Measurements from ENCODE around the gene OR13C5.
"Not testable (repeated sequence)": the region's sequence is repeated elsewhere in the genome, so short reads cannot be mapped to it uniquely, and the experiment has no call there.

OR13C5 gene, protein sequence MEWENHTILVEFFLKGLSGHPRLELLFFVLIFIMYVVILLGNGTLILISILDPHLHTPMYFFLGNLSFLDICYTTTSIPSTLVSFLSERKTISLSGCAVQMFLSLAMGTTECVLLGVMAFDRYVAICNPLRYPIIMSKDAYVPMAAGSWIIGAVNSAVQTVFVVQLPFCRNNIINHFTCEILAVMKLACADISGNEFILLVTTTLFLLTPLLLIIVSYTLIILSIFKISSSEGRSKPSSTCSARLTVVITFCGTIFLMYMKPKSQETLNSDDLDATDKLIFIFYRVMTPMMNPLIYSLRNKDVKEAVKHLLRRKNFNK

DNA sequence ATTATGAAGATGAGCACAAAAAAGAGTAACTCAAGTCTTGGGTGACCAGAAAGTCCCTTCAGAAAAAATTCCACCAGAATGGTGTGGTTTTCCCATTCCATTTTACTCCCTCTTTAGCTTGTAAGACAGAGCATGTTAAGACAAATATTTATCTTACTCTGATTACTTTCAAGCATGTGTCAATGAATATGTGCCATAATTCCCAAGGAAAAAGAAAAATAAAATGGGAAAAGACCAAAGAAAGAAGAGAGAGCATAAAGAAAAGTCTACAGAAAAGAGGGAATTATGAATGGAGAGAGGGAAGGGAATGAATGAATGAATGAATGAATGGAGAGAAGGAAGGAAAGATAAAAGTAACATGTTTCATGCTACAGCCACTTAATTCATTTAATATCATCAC, at the start of gene OR13C5:
Gene OR13C5 (minus strand): TSS at position 101 of the 400 bp plus-strand sequence. CDS start 0 bp downstream, at position 101.
- DNase-seq, result not testable (repeated sequence)

DNA sequence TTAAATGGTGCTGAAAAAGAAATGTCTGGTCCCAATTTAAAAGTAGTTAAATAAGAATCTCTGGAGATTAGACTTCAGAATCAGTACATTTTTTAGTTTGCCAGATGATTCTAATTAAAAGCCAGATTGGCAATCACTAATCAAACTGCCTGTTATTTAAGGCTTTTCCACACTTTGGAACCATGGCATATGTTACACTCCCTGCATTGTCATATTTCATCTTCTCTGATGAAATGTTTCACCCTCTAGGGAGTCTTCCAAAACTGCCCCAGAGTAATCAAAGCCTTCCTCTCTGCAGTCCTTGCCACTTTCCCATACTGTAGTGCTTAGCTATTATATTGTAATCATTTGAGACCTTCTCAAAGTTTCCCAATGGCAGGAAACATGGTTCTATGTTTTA, 36.2 kb upstream of the OR13C5 start:
- DNase-seq, result no peak

- DNase-seq, result no peak
Measured at GRCh38 chr9:104633976-104634520, 34.8 kb upstream of the OR13C5 start.

GRCh38 chr9:104625964-104626363, 26.8 kb upstream of the OR13C5 start:
- not testable (repeated sequence) for DNase-seq

GRCh38 chr9:104618104-104618503, 18.9 kb upstream of the OR13C5 start, which contains the start of gene OR13C9:
Gene OR13C9 (minus strand): TSS chr9:104618204. CDS start chr9:104618204, 0 bp downstream.
- DNase-seq, result no peak

DNA sequence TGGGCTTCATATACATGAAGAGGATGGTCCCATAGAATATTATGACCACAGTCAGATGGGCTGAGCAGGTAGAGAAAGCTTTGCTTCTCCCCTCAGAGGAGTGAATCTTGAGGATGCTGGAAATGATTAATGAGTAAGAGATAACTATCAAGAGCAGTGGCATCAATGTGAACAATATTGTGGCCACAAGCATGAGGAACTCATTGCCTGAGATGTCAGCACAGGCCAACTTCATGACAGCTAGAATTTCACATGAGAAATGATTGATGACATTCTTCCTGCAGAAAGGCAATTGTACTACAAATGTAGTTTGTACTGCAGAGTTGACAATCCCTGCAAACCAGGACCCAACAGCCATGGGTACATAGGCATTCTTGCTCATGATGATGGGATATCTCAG, 18.2 kb upstream of the OR13C5 start:
- no peak for DNase-seq

- no peak for DNase-seq
Measured at GRCh38 chr9:104611213-104611612, 12.0 kb upstream of the OR13C5 start.

- no peak for DNase-seq
Measured at GRCh38 chr9:104608336-104608735, 9.1 kb upstream of the OR13C5 start.

DNA sequence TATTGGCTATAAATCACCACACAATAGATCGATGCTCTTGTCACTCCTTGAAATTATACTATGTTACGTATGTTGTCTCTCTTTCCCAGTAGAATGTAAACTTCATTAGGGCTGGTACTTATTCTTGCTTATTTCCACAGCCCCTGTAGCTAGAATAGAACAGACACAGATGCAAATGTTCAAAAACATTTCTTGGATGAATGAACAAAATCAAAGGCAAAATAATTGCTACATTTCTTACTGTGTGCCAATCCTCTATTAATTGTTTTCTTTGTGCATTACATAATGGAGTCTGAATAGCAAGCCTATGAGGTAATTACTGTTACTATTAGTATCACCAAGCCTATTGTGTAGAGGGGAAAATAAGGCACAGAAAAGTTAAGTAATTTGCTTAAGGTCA, 6.9 kb upstream of the OR13C5 start:
- DNase-seq, result no peak

DNA sequence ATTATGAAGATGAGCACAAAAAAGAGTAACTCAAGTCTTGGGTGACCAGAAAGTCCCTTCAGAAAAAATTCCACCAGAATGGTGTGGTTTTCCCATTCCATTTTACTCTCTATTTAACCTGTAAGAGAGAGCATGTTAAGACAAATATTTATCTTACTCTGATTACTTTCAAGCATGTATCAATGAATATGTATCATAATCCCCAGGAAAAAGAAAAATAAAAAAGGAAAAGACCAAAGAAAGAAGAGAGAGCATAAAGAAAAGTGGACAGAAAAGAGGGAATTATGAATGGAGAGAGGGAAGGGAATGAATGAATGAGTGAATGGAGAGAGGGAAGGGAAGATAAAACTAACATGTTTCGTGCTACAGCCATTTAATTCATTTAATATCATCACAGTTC, 6.3 kb upstream of the OR13C5 start, which contains the start of gene OR13C2:
Gene OR13C2 (minus strand): TSS at position 101 of the 400 bp plus-strand sequence. CDS start 0 bp downstream, at position 101.
- DNase-seq, result not testable (repeated sequence)

DNA sequence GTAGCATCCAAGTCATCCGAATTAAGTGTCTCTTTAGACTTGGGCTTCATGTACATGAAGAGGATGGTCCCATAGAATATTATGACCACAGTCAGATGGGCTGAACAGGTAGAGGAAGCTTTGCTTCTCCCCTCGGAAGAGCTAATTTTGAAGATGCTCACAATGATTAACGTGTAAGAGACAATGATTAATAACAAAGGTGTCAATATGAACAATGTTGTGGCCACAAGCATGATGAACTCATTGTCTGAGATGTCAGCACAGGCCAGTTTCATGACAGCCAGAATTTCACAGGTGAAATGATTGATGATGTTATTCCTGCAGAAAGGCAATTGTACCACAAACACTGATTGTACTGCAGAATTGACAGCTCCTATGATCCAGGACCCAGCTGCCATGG, 5.6 kb upstream of the OR13C5 start:
- no peak for DNase-seq

DNA sequence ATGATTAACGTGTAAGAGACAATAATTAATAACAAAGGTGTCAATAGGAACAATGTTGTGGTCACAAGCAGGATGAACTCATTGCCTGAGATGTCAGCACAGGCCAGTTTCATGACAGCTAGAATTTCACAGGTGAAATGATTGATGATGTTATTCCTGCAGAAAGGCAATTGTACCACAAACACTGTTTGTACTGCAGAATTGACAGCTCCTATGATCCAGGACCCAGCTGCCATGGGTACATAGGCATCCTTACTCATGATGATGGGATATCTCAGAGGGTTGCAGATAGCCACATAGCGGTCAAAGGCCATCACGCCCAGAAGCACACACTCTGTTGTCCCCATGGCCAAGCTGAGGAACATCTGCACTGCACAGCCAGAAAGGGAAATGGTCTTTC, 464 bp downstream of the OR13C5 start:
- DNase-seq, result not testable (repeated sequence)

- no peak for DNase-seq
Measured at GRCh38 chr9:104589626-104590025, 9.6 kb downstream of the OR13C5 start.

- no peak for DNase-seq
Measured at GRCh38 chr9:104586496-104587180, 12.6 kb downstream of the OR13C5 start.

DNA sequence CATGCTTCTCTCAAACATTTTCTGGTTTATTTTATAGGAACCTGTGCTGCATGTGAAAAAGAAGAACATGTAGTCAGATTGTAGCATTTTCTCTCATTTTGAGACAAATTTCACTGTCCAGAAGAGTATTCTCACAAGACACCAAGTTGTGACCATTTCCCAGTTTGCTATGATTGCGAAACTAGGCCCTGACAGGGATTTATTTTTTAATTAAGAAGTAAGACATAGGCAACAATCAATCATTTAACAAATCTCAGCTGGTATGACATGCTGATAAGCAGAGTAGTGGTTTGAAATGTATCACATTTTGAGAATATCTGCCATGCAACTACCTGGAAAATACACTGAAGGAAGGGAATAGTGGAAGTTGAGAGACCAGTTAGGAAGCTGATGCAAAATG, 18.7 kb downstream of the OR13C5 start:
- DNase-seq, result no peak

DNA sequence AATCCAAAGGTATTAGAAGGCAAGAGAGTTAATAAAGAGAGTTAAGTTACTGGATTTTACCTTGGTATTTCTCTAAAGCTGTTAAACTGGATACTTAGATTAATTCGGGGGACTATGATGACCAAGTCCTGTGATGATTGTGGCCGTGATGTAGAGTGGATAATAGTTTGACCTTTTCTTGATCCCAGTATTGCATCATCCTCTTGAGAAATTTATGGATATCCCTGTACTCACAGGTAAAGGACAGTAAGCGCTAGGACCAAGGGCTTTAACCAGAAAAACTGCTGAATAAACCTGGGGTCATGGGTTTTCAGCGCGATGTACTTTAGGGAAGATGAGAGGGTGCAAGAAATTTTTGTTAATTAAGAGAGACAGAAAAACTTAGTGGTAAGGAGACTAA, 21.9 kb downstream of the OR13C5 start:
- no peak for DNase-seq

DNA sequence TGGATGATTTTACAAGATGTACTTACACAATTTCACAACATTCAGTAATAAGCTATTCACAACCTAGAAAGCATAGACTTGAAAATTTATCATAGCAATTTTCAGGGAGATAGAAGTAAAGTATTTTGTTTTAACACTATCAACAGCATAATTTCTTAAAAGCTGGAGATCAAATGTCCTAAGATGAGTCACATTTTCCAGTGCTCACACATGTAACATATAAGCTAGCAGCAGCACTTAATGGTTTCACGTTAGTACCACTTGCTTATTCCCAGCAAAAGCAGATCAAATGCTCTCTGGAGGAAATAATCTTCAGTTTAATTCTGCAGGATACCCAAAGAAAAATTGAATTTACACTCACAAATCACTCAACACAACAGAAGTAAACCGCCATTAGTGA, 23.8 kb downstream of the OR13C5 start:
- no peak for DNase-seq

- no peak for DNase-seq
Measured at GRCh38 chr9:104572612-104573011, 26.6 kb downstream of the OR13C5 start.

GRCh38 chr9:104568868-104569267, 30.3 kb downstream of the OR13C5 start, which contains the start of gene OR13C8:
Gene OR13C8 (plus strand): TSS chr9:104569168. CDS start chr9:104569168, 0 bp downstream.
- no peak for DNase-seq

DNA sequence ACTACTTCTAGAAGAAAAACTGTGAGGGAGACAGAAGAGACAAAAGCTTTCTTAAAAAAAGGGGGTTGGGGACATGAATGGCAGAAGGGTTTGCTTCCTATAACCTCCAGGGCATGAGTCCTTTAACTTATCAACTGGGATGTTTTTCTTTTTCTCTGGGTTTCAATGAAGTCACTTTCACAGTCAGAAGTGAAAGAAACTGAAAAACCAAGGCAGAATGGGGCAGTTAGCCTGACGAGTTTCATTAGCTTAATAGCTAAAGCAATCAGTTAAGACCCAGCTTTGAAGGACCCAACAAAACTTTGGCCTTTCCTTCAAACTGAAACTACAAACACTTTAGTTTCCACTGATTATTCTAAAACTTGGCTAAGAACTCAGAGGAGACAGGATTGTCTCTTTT, 34.9 kb downstream of the OR13C5 start:
- no peak for DNase-seq

GRCh38 chr9:104556830-104557634, 42.2 kb downstream of the OR13C5 start:
- no peak for DNase-seq

DNA sequence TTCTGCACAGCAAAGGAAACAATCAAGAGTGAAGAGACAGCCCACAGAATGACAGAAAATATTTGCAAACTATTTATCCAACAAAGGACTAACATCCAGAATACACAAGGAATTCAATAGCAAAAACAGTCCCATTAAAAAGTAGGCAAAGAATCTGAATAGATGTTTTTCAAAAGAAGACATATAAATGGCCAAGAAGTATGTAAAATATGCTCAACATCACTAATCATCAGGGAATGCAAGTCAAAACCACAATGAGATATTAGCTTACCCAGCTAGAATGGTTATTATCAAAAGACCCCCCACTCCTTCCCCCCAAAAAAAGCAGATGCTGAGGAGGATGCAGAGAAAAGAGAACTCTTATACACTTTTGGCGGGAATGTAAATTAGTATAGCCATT, 43.7 kb downstream of the OR13C5 start:
- DNase-seq, result no peak

GRCh38 chr9:104553261-104553660, 46.0 kb downstream of the OR13C5 start:
- DNase-seq, result no peak
